Fibroblast of peridontal ligament (primary cell): ENCODE data around the gene MARCHF5.
"Not testable (repeated sequence)": the region's sequence is repeated elsewhere in the genome, so short reads cannot be mapped to it uniquely, and the experiment has no call there.

Experiments used
- DNase-seq: peaks from one replicate; pipeline ENCODE4 v3.0.0-alpha.2; 2010; ENCODE audit errors: extremely low read depth

Gene MARCHF5

DNA sequence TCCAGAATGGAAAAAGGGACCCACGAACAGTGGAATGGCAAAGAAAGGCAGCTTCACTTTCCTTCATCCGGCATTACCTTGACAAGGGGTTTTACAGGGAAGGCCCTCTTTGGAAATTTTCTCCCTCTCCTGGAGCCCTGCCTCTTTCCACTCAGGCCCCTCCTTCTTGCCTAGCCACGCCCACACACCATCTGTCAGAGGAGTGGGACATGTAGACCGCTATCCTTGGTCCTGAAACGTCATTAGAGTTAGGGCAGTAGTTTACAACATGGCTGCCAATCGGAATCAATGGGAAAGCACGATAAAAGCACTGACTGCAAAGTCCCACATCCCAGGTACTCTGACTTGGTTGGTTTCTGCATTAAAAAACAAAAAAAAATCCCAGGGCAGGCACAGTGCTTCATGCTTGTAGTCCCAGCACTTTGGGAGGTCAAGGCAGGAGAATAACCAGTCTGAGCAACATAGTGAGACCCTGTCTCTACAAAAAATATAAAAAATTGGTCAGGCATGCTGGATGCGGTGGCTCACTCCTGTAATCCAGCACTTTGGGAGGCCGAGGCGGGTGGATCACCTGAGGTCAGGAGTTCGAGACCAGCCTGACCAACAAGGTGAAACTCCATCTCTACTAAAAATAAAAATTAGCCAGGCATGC lies 96.4 kb downstream of the MARCHF5 start:
- peak; percentile 53 for DNase-seq

DNA sequence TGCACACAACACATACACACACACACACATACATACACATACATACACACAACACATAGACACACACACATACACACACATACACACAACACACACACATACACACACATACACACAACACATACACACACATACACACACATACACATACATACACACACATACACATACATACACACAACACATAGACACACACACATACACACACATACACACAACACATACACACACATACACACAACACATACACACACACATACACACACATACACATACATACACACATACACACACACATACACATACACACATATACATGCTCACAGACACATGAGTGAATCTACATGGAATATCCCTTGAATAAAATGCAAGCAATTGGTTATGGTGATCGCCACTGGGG lies 102.2 kb downstream of the MARCHF5 start:
- DNase-seq: not testable (repeated sequence)

DNA sequence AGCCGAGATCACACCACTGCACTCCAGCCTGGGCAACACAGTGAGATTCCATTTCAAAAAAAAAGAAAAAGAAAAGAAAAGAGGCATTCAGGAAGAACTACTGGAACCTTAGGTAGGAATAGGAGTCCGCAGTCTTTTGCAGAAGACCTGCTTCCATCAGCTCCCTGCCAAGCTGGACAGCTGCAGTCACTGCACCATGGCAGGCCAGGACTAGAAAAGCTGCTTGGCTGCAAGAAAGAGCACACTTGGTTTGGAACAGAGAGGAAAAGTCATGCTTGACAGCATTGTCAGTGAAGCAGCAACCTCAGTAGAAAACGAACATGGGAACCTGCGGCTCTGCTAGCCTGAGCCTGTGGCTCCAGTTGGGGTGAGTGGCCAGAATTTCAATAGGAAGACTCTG lies 104.3 kb downstream of the MARCHF5 start:
- no peak for DNase-seq

DNA sequence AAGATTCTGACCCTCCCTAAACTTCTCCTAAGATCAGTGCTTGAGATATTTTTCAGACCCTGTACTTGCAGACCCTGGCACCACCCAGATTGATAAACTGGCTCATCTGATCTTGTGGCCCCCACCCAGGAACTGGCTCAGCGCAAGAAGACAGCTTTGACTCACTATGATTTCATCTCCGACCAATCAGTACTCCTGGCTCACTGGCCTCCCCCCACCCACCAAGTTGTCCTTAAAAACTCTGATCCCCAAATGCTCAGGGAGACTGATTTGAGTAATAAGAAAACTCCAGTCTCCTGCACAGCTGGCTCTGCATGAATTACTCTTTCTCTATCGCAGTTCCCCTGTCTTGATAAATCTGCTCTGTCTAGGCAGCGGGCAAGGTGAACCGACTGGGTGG lies 111.3 kb downstream of the MARCHF5 start:
- not testable (repeated sequence) for DNase-seq
